SKM-1 (cell line): ENCODE measurements around the gene ATP10A.
A peak's percentile ranks its signal among the peaks of the same experiment; 100 is the strongest.
"Not testable (repeated sequence)": the region's sequence is repeated elsewhere in the genome, so short reads cannot be mapped to it uniquely, and the experiment has no call there.

ENCODE experiments used
- DNase-seq: peaks from one replicate; lab custom pipeline; 2025; ENCODE audit not compliant: unreplicated experiment; lab: John Stamatoyannopoulos, UW

ATP10A gene

GRCh38 chr15:25668236-25668795, 194.8 kb downstream of the ATP10A start:
- no peak for DNase-seq

GRCh38 chr15:25667829-25668228, 195.3 kb downstream of the ATP10A start:
- DNase-seq = no peak

GRCh38 chr15:25665913-25666312, 197.2 kb downstream of the ATP10A start:
- no peak for DNase-seq

GRCh38 chr15:25664761-25665160, 198.4 kb downstream of the ATP10A start:
- no peak for DNase-seq

- no peak for DNase-seq
Observed at GRCh38 chr15:25663515-25663914, 199.6 kb downstream of the ATP10A start.

- no peak for DNase-seq
Observed at GRCh38 chr15:25661898-25662297, 201.2 kb downstream of the ATP10A start.

GRCh38 chr15:25659251-25659650, 203.9 kb downstream of the ATP10A start:
- no peak for DNase-seq

- DNase-seq = no peak
Observed at GRCh38 chr15:25658560-25658959, 204.6 kb downstream of the ATP10A start.

- DNase-seq = no peak
Observed at GRCh38 chr15:25655207-25655948, 207.7 kb downstream of the ATP10A start.

- no peak for DNase-seq
Observed at GRCh38 chr15:25653371-25653770, 209.8 kb downstream of the ATP10A start.

- peak; percentile 58 for DNase-seq
Observed at GRCh38 chr15:25652704-25653103, 210.4 kb downstream of the ATP10A start.

GRCh38 chr15:25649390-25649789, 213.7 kb downstream of the ATP10A start:
- DNase-seq = no peak

- no peak for DNase-seq
Observed at GRCh38 chr15:25643120-25643519, 220.0 kb downstream of the ATP10A start.

- no peak for DNase-seq
Observed at GRCh38 chr15:25641762-25642161, 221.4 kb downstream of the ATP10A start.

- DNase-seq = no peak
Observed at GRCh38 chr15:25641361-25641760, 221.8 kb downstream of the ATP10A start.

- not testable (repeated sequence) for DNase-seq
Observed at GRCh38 chr15:25640959-25641358, 222.2 kb downstream of the ATP10A start.

GRCh38 chr15:25640381-25640780, 222.7 kb downstream of the ATP10A start:
- DNase-seq = no peak

GRCh38 chr15:25636486-25636885, 226.6 kb downstream of the ATP10A start:
- DNase-seq = not testable (repeated sequence)

- no peak for DNase-seq
Observed at GRCh38 chr15:25635191-25635590, 227.9 kb downstream of the ATP10A start.

- no peak for DNase-seq
Observed at GRCh38 chr15:25633862-25634261, 229.3 kb downstream of the ATP10A start.

GRCh38 chr15:25631971-25632370, 231.2 kb downstream of the ATP10A start:
- no peak for DNase-seq
